Amygdala (tissue), 56 donors: ENCODE measurements around the gene TOB1.
"Not testable (repeated sequence)": the region's sequence is repeated elsewhere in the genome, so short reads cannot be mapped to it uniquely, and the experiment has no call there.

ENCODE experiments used
- DNase-seq, 56 donors: peaks; one replicate each; lab custom pipeline; 2025; lab: John Stamatoyannopoulos, UW

Gene TOB1

DNA sequence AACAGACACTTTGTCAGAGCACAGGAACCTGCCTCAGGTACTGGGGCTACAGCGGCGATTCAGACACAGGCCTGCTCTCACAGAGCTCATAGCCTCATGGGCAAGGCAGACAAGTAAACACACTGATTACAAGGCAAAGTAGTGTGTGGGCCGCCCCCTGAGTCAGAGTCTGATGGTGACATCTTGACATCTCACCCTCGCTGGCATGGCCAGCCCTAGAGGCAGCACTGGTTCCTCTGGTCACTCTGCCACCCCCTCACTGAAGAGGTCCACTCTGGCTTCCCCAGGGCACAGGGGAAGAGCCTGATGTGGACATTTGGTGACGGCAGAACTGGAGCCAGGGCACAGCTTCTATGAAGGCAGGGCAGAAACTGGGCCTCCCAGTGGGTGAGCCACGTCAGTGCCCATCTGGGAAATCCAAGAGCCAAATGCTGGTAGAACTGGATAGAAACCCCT, 32.9 kb upstream of the TOB1 start:
- DNase-seq = no peak

DNA sequence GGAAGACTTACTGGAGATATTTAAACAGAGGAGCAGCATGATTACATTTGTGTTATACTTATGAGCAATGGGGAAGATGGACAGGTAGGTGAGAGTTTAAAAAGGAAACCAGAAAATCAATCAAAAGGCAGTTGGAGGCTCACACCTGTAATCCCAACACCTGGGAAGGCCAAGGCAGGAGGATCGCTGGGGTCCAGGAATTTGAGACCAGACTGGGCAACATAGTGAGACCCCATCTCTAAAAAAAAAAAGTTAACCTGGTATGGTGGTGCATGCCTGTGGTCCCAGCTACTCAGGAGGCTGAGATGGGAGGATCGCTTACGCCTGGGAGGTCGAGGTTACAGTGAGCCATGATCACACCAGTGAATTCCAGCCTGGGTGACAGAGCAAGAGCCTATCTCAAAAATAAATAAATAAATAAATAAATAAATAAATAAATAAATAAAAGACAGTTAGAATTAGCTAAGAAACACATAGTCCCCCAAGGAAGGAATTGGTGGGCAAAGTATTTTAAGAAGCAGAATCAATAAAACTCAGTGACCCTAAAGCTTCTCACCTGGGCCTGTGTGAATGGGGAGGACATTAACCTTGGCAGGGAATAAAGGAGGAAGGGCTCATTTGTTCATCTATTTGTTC, 32.3 kb upstream of the TOB1 start:
- DNase-seq = no peak

DNA sequence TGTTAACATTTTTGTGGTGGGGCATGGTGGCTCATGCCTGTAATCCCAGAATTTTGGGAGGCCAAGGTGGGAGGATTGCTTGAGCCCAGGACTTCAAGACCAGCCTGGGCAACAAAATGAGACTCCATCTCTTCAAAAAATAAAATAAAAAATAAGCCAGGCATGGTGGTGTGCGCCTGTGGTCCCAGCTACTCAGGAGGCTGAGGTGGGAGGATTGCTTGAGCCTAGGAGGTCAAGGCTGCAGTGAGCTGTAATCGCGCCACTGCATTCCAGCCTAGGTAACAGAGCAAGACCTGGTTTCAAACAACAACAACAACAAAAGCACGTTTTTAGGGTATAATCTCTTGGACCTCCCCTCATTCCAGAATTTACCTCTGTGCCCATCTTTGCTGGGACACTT, 28.4 kb upstream of the TOB1 start:
- DNase-seq = not testable (repeated sequence)

DNA sequence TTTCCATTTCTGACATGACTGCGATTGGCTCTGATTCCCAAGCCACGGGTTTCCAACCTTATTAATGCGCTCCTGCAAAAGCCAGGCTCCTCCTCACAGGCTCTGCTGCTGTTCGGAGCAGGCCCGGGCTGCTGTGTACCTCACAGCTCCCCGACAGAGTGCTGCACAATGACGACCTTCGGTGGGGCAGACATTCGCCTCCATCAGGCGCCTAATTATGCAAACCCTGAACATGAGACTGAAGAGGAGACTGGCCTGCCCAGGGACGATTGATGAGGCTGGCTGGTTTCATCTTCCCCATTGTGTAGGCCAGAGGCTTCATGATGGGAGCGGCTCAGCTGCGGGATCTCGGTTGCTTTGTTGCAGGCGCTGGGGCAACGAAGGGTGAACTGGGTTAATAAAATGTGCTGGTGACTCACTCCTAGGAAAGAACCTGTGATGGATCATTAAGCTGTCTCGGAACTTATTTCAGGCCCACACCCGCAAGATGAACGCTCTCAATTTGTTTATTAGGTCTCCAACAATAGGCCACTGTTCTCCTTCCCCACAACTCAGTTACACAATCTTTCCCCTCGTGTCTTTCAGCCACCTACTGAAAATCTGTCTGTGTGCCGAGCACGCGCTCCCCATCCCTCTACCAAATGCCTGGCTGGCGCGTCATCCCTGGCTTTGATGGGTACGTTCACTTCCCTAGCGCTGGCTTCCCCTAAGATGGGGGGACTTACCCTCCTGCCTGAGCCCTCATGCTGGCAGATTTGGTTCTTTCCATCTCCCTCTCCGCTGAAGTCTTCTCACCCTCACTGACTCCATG, 27.2 kb upstream of the TOB1 start:
- peak in 49 of 56 donors; percentile 14 to 78 (median 58) for DNase-seq

DNA sequence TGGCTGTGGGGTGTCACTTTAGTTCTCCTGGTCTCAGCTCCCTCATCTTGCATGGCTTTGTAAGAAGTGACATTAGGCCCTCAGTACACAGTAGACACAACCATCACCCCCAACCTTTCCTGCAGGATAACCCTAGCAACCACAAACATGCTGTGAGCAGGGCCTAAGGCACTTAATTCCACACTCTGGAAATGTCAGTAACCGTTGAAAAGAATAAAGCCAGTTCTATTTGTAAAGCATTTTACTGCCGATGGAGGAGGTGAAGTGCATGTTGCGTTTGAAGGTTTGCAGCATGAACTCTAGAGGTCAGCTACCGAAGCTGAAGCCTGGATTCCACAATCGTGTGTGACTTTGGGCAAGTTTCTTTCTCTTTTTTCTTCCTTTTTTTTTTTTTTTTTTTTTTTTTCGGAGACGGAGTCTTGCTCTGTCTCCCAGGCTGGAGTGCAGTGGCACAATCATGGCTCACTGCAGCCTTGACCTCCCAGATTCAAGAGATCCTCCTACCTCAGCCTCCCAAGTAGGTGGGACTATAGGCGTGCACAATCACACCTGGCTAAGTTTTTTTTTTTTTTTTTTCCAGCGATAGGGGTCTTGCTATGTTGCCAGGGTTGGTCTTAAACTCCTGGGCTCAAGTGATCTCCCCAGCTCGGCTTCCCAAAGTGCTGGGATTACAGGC, 26.1 kb upstream of the TOB1 start:
- no peak for DNase-seq

DNA sequence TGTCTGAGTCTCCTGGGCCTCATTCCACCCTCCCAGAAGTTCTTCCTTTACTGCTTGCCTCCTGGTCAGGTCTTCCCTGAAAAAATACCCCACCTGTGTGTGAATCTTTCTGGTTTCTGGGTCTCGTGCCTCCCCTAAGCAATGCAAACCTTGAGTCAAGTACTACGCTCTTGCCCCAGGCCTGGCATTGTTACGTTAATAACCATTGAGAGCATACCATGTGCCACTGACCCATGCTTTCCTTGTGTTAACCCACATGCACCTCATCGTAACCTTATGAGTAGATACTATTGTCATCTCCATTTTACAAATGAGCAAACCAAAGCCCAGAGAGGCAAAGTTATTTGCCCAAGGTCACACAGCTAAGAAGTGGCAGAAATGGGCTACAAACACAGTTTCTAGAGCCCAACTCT, 25.4 kb upstream of the TOB1 start:
- no peak for DNase-seq

DNA sequence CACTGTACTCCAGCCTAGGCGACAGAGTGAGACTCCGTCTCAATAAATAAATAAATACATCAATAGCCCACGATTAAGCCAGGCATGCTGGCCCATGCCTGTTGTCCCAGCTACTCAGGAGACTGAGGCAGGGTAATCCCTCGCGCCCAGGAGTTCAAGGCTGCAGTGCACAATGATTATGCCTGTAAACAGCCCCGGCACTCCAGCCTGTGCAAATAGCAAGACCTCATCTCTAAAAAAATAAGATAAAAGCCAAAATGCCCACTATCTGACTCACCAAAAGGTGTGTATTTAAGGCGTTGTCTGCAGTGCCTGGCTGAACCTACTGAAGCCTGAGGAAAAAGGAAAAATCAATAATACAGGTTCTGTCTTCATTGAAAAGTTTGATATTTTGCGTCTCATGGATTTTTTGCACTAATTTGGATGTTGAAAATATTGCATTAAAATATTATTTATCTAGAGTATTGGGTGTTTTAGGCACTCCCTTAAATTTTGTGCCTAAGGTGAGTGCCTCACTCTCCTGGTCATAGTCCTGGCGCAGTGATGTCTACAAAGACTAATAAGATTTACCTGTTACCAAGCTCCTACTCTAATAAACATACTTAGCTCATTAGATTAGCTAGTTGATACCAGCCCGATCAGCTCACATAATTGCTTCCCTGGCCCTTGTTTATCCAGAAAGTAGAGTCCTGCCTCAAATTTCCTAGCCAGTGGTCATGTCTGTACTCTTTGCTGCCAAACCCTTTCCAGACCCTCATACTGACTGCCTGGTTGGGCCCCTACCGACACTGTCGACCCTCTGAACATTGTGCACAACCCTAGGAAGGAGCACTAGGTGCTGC, 24.7 kb upstream of the TOB1 start:
- DNase-seq = no peak

DNA sequence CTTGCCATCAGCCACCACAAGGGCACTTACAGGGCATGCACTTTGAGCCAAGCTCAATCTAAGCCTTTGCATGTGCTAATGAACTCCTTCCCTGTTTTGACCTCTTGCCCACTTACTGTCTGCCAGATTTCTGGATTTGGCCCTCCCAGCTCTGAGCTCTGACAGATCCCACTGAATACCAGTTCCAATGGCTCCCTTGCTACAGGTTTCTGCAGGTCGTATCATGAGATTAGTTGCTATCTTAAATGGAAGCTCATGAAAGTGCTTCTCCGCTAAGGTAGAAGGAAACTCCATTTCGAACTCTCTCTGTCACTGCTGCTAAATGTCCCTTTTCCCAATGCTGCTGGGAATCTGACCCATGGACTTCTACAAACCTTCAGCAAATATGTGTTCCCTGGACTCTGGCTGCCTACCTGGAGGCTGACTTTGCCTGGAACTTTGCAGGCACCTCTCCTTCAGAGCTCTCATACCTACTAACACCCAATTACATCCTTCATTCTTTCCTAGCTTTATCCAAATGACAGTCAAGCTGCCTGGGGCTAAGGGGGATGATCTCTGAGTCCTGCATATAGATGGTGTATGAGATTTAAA, 23.5 kb upstream of the TOB1 start:
- DNase-seq = no peak

DNA sequence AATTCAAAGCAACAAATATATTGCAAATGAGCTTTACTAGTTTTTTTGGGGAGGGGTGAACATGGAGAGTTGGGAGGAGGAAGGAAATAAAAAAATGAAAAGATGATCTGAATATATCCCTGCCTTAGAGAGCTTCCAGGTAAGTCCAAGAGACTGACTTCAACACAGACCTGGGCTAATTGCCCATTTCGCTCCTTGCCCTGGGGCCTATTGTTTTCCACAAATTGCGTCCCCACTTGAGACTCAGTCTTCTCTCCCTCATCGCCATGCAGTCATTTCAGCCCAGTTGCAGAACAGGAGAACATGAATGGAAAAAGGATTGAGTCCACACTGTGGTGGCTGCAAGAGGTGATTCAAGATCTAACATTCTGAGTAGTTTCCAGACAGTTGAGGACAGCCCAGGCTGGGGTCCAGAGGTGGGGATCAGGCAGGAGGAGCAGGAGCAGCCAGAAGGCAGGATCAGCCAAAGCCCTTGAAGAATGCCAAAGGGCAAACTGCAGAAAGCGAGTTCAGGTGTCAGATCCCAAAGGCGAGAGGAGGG, 21.6 kb upstream of the TOB1 start:
- no peak for DNase-seq

DNA sequence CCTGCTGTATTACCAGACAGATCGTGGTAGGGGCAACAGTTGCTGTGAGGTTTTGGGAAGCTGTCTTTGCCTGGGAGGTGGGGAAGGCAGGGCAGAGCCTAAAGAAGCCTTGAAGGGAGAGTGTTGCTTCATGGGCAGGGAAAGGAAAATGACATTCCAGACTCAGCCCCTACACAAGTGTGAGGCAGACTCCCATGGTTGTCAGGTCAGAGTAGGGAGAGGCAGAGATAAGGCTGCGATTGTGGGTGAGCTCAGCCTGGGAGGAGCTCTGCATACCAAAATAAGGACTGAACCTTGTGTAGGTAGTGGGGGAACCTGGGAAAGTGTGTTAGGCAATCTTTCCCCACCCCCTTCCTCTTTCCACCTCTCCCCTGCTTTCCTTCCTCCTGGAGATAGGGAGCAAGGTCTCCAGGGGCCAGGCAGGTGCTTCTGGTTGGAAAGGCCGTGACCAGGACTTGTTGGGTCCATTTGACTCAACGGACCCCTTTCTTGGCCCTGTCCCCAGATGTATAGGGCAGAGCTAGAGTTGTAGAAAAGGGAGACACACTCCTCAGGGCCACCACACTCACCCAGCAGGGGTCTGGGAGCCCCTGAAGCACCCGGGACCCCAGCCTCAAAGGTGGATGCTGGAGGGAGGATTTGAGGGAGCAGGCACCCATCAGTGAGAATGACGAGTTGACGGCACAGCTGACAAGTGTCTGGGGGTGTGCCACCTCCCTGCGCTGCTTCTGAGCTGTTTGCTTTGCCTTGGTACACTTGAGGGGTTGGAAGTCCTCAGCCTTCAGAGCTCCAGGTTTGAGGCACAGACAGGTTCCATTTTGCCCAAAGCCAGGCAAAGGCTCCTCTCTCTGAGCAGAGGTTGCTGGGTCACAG, 18.5 kb upstream of the TOB1 start:
- no peak for DNase-seq

DNA sequence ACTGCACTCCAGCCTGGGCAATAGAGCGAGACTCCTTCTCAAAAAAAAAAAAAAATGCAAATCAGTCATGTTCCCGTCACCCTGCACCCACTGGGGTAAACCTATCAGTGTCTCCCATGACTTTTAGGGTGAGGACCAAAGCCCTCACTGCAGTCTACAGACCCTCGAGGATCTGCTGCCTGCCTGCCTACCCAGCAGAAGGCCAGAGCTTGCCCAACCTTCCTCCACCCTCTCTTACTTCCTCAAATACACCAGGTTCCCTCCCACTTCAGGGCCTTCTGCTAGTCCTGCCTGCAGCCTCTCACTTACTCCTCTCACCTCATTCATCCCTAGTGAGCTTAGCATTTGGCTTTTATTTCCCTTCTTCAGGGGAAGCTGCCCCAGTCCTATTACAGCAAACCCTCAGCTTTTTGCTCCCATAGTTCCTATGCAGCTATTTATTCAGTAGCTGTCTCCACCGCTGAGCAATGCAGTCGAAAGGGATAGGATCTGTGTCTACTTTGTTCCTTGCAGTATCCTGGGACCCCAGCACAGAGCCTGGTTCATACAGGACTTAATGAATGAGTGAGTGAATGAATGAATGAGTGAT, 17.8 kb upstream of the TOB1 start:
- no peak for DNase-seq

DNA sequence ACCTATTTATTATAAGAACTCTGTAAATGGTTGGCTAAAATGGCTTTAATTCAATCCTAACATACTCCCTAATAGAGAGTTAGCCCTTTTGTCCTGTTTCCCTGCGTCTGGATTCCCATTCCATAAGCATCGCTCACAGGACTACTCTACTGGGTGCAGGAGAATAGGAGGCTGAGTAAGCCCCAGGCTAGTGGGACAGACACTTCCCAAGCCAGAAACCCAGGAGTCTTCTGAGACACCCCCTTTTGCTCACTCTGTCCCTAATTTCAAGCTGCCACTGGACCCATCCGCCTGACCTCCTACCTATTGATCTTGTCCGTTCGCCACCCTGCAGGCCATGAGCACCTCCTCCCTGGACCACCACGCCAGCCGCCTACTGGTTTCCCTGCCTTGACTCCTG, 16.7 kb upstream of the TOB1 start:
- DNase-seq = no peak

DNA sequence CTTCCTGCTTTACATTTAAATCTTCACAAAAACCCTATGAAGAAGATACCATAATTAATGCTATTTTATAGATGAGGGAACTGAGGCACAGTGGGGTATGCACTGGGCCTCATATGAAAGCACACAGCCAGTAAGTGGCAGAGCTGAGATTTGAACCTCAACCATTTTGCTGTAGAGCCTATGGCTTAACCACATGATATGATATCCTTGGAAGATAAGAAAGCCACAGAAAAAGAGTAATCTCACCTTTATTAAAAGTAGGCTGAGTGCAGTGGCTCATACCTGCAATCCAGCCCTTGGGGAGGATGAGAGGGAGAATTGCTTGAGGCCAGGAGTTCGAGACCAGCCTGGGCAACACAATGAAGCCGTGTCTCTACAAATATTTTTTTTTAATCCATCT, 15.0 kb upstream of the TOB1 start:
- no peak for DNase-seq

DNA sequence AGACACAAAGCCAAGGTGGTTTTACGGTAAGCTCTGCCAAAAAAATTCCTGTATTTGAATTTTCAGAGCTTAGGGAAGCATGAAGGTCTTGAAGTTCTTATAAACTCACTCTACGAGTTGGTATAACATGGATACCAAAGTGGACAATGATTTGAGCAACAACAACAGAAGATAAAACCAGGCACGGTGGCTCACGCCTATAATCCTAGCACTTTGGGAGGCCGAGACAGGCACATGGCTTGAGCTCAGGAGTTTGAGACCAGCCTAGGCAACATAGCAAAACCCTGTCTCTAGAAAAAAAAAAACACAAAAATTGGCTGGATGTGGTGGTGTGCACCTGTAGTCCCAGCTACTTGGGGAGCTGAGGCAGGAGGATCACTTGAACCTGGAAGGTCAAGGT, 12.9 kb upstream of the TOB1 start:
- DNase-seq = no peak

DNA sequence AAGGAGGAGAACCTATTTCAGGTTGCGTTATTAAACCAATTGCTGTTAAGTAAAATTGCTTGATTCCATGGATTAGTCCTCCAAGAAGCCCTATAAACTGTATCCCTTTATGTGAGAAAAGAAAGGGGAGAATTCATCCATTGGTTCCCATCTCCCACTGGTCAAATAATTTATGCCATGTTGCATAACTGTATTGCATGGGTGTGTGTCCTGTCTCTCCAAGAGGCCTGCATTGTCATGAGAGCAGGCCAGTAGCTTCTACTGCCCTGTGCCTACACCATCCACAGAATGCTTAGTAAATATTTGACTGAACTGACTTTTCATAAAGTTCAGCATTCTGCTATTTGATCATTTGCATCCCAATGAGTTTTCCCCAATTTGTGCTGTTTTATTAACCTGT, 11.7 kb upstream of the TOB1 start:
- no peak for DNase-seq

DNA sequence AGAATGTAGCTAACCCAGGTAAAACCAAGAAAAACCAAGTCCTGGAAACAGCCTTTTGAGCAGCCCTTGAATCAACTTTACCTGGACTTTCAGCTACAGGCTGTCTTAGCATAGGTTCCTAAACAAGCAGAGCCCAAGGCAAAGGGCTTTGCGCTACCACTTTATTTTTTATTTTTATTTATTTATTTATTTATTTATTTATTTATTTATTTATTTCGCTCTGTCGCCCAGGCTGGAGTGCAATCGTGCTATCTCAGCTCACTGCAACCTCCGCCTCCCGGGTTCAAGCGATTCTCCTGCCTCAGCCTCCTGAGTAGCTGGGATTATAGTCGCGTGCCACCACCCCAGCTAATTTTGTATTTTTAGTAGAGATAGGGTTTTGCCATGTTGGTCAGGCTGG, 10.9 kb upstream of the TOB1 start:
- DNase-seq = not testable (repeated sequence)

DNA sequence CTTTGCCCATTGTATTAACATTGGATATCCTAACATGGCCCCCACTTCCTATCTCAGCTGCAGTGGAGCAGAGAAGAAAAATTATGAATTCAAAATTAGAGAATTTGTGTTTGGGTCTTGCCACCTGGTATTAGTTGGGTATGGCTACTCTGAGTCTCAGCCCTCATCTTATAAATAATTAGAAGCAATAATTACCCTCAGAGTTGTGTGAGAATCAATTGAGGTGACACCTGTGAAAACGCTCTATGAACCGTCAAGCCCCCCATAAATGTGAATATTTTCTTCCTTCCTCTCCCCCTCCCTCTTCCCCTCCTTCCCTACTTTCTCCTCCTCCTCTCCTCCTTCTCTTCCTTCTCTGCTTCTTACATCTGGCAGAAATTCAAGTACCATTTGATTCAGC, 8.9 kb upstream of the TOB1 start:
- no peak for DNase-seq

DNA sequence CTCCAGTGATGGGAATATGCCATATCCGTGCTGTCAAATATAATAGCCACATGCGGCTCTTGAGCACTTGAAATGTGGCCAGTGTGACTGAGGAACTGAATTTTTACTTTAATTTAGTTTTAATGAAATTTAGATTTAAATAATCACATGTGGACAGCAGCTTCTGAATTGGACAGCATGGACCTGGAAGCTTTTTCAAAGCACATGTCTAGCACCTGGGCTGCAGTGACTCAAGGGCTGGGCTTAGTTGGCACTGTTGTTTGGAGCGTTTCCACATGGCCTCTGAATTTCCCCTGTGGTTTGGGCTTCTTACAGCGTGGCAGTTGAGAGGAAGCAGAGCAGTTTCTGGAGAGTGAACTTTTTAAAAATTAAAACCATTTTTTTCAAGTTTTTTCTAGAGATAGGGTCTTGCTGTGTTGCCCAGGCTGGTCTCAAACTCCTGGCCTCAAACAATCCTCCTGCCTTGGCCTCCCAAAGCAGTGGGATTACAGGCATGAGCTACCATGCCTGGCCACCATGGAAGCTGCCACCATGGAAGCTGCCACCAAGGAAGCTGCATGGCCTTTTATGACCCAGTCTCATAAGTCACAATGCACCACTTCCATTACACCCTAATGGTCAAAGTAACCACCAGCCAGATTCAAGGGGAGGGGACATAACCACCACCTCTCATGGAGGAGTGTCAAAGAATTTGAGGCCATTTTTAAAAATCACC, 6.7 kb upstream of the TOB1 start:
- DNase-seq = no peak
